PFSK-1 (cell line): ENCODE results near the gene GTF3C2.

Source experiments
- POLR2AphosphoS5 ChIP-seq: IDR thresholded peaks from 2 replicates; pipeline ENCODE4 v1.6.1; 2012; ENCODE audit warnings: low read depth, mild to moderate bottlenecking, control low read depth, low read length, moderate library complexity
- REST ChIP-seq, 2 experiments: IDR thresholded peaks; 2 replicates each; pipeline versions ENCODE4 v1.6.1 to v1.8.0; 2011 to 2012; ENCODE audit warnings: low read depth in 2 of 2, low read length in 2 of 2, control low read depth in 1 of 2, inconsistent platforms in 1 of 2, mild to moderate bottlenecking in 1 of 2, moderate library complexity in 1 of 2; ENCODE audit not compliant: insufficient read depth in 1 of 2
- TAF1 ChIP-seq: IDR thresholded peaks from 2 replicates; pipeline ENCODE4 v1.6.1; 2012; ENCODE audit warnings: low read length, control low read depth, borderline replicate concordance; ENCODE audit not compliant: insufficient read depth

- TF ChIP-seq REST (IDR thresholded peaks at IDR 0.05; ENCODE audit: insufficient read depth in 1 of 2, low read depth in 2 of 2, low read length in 2 of 2), result no peak
- no peak for TF ChIP-seq POLR2AphosphoS5
- TF ChIP-seq TAF1, result no peak
Observed at GRCh38 chr2:27291865-27292264, 64.7 kb downstream of the GTF3C2 start.
